T47D (cell line): ENCODE measurements around the gene CHD2.
A peak's percentile ranks its signal among the peaks of the same experiment; 100 is the strongest.

ENCODE experiments used
- DNase-seq, 2 experiments: peaks; one replicate each; pipeline versions ENCODE4 v3.0.0 to v3.0.0-alpha.2; 2011 to 2012; ENCODE audit warnings: low read depth in 1 of 2, low spot score in 1 of 2
- JUND ChIP-seq: IDR thresholded peaks from 2 replicates; pipeline ENCODE4 v1.6.1; 2012; ENCODE audit warnings: low read depth
- in situ Hi-C: cut with HindIII; loops from 2 replicates; pipeline ENCODE4 v1.10.0; 2016; ENCODE audit warnings: low sequenced_read_pairs, low pct_unique_long_range_greater_than_20kb

The CHD2 gene

GRCh38 chr15:92881211-92881754, 18.8 kb upstream of the CHD2 start:
- DNase-seq: no peak
- no peak for TF ChIP-seq JUND
- in situ Hi-C loops: no loop called here

DNA sequence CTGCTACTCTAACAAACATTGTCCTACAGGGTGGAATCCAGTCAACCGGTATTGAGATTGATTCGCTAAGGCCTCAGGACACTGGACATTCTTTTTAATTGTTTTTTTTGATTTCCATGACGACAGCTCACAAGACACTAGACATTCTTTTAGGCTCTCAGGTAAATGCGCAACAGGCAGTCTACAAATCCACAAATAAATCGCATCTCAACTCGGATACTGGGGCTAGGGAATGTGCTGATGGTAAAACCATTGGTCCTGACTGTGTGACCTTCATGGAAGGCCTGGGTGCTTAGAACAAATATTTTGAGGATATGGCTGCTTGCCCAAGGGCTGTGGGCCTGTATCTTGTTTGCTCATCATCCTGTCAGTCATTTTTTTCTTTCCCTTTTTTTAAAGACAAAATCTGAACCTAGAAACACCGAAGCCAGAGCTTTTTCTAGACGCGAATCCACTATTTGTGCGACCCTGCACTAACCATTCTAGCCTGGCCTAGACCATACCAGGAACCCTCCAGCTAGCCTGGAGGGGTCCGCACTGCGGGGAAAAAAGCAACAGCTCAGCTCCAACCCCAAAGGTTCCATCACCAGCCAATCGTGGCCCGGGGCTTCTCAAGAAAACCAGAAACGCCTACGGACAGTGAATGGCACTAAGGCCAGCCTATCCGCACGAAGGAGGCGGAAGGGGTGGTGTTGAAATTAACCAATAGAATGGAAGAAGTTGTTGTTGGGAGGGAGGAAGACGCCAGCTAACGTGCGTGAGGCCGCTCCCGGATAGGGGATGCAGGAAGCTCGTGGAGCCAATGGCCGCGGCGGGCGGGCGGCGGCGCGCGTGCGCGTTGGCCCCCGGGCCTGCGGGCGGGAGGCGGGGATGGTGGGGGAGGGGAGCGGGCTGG, 18.1 kb upstream of the CHD2 start:
- no peak for TF ChIP-seq JUND
- peak; percentile 98 to 100 for DNase-seq
- in situ Hi-C loops: no loop called here

GRCh38 chr15:92882697-92883162, 17.4 kb upstream of the CHD2 start:
- in situ Hi-C loops: no loop called here
- no peak for DNase-seq
- TF ChIP-seq JUND: no peak

- in situ Hi-C loops: no loop called here
- TF ChIP-seq JUND: no peak
- peak in 1 of 2 experiments; percentile 76 for DNase-seq
Measured at GRCh38 chr15:92883163-92883875, 16.8 kb upstream of the CHD2 start.

DNA sequence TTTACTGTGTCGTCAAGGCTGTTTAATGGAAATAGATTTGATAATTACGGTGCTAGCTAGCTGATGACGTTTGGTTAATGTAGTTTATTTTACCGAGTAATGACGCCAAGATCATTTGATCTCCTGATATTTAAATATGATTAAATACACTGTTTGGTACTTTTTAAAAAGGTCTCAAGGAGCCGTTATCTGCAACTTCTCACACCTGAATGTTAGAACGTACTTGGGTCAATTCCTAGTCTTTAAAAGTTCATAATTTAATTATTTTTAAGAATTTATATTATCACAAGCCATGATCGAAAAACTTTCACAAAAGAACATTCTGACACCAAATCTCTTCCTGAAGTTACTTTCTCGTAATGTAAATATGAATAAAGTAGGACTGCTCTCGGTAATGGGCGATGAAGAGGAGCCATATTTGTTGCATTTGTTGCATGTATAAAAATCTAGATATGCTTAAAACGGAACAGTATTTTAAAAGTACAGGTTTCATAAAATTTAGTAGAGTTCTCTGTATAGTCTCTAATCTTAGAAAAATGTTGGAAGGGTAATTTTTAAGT, 16.2 kb upstream of the CHD2 start:
- in situ Hi-C loops: no loop called here
- peak in 1 of 2 experiments; percentile 45 for DNase-seq

DNA sequence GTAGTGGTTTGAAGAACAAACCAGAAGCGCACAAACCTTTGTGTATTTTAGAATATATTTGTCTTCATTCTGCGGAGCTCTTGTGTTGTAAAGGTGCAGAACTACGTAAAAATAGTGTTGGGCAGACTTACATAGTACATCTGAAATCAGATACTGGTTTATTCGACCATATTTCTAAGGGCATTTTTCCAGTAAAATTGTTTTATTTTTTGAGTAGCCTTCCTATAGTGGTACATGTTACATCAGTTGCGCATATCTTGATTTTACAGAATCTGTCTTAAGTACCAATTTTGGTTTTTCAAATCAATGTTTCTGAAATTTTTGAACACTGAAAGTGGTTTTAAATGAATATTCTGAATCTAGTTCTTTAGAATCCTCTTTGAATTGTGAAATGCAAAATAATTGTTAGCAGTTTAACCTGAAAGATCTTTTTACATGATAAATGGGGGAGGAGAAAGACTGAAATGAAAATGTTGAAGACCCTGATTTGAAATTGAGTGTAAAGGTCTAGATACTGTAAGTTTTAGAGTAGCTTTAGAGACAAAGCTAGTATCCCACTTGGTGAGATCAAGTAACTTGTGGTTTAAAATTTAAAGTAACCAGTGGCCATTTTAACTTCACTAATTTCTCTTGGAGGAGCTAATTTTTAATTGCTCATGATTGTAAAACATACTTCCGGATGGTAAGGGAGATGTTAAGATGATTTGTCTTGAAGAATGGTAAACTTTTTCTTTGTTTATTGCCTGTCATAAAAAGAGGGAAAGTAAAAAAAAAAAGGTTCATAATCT, 15.5 kb upstream of the CHD2 start:
- peak in 1 of 2 experiments; percentile 67 for DNase-seq
- TF ChIP-seq JUND: no peak; the same call in 1 of the 2 replicates
- in situ Hi-C loops: no loop called here

More for the DNA sequence above, 16.2 kb upstream of the CHD2 start:
- TF ChIP-seq JUND: no peak; the same call in 1 of the 2 replicates

DNA sequence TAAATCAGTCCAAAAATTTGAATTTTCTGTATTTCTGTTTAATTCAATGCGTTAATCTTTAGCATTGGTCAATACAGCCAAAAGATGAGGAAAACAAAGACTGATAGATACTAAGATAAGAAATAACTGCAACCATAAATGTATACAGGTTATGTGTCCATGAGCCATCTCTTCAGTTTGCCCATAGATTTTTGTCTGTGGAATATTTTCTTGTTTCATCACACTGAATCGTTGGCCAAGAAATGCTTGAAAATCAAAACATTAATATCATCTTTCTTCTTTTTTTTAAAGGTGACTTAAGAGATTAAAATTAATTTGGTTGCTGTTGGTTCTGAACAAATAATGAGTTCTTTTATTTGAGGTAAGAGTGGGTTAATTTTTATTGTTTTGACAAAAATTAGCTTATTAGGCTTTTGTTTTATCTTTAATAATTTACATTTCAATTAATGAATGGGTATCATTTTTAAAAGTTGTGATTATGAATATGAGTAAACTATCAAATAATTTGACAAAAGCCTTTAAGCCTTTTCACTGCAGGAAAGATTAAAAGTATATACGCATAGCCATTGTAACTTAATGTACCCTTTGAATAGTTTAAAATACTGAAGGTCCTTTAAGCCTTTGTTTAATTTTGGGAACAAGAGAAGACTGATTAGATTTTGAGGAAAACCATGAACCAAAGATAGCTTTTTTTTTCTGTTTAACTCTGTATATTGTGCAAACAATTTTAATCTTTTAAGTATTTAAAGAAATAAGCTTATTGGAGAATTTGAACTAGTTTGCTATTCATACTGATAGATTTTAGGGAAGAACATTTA, 14.7 kb upstream of the CHD2 start:
- TF ChIP-seq JUND: peak; percentile 42; the same call in 1 of the 2 replicates
- in situ Hi-C loops: no loop called here
- peak in 1 of 2 experiments; percentile 47 for DNase-seq

DNA sequence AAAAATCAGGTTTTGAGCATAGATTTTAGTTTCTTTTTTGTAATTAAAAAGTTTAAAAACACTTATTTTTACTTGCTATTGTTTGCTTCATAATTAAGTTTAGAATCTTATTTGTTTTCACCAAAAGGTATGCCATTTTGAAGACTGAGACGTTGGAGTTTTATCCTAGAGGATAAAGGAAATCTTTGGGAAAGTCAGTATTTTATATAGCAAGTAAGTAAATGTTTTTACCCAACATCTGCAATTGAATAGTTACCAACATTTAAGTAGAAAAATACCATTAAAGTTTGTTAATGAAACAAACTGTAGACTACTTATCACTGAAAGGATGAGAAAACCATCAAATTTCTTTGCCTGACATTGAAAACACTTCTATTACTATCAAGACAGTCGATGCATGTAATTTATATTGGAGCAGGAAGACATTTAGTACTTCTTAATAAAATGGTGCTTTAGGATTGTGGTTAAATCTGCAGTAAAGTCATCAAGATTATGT, 14.0 kb upstream of the CHD2 start:
- no peak for TF ChIP-seq JUND
- in situ Hi-C loops: no loop called here
- DNase-seq: peak in 1 of 2 experiments; percentile 52

DNA sequence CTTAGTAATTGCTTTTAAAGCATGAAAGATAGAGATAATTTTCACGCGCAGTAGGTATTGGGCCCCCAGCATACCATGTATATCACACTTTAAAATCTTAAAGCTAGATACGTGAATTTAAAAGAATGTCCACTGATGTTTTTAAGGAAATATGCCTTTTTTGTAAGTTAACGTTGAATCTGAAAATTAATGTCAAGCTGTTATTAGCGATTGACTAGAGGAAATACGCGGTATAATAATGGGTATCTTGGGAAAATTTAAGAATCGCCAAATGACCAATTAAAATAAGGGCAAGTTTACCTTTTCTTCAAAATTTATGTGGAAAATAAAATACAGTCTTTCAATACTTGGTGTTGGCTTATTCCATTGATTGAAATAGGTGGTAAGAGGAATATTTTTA, 13.3 kb upstream of the CHD2 start:
- DNase-seq: peak in 1 of 2 experiments; percentile 21
- in situ Hi-C loops: no loop called here
- no peak for TF ChIP-seq JUND

DNA sequence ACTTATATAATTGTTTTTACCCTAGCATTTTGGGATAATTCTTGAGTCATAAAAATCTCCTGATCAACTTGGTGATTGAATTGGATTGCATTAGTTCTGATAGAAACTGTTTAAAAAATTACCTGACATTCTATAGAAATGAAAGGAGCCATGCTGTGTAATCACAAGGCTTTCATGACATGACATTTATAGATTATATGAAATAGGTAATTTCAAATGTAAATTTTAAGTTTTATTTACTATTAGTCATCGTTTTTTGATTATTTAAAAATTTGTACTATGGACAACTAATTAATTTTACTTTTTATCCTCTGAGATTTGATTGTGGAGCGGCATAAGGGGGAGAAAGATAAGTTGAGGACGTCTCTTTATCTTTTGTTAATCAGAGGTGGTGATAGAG, 12.3 kb upstream of the CHD2 start:
- no peak for DNase-seq
- no peak for TF ChIP-seq JUND
- in situ Hi-C loops: no loop called here

- TF ChIP-seq JUND: no peak
- DNase-seq: peak in 1 of 2 experiments; percentile 52
- in situ Hi-C loops: no loop called here
Measured at GRCh38 chr15:92889390-92890107, 10.6 kb upstream of the CHD2 start.
